ENCODE results near the gene DUSP28.

Gene DUSP28

GRCh38 chr2:240567137-240567871, 7.1 kb downstream of the DUSP28 start:
- no peak for DNase-seq (ENCODE audit: extremely low read depth, low read depth)
- TF ChIP-seq CTCF (IDR thresholded peaks at IDR 0.05; ENCODE audit: low read depth, low read length, missing control alignments), result no peak
- H3K4me3 ChIP-seq (replicated peaks; ENCODE audit: low read depth, low read length), result peak overlapping the region; percentile 58

GRCh38 chr2:240567872-240568677, 7.9 kb downstream of the DUSP28 start, which contains the start of gene RNPEPL1:
Gene RNPEPL1, plus strand, starts transcription at chr2:240568484. Its CDS starts 103 bp downstream, at chr2:240568587.
- no peak for DNase-seq (ENCODE audit: extremely low read depth, low read depth)
- H3K4me3 ChIP-seq (replicated peaks; ENCODE audit: low read depth, low read length), result peak within 1 kb of the TSS; percentile 61
- TF ChIP-seq CTCF (IDR thresholded peaks at IDR 0.05; ENCODE audit: low read depth, low read length, missing control alignments), result no peak

DNA sequence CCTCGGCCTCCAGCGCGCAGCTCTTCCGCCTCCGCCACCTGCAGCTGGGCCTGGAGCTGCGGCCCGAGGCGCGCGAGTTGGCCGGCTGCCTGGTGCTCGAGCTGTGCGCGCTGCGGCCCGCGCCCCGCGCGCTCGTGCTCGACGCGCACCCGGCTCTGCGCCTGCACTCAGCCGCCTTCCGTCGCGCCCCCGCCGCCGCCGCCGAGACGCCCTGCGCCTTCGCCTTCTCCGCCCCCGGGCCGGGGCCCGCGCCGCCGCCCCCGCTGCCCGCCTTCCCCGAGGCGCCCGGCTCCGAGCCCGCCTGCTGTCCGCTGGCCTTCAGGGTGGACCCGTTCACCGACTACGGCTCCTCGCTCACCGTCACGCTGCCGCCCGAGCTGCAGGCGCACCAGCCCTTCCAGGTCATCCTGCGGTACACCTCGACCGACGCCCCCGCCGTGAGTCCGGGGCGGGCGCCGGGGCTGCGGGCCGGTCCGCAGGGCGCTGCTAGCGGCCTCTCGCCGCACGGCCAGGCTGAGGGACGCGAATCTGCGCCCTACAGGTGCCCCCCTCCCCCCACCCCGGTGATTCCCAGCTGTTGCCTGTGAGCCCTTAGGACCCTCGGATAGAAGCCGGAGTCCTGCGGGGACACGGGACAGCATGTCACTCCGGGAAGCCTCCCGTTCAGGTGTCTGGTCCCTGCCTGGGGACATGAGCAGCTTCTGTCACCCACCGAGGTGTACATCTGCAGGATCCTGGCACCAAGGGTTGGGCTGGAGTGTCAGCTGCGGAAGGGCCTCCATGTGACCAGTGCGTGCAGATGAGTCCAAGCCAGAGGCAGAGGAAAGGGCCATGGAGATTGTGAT, 8.7 kb downstream of the DUSP28 start:
- no peak for DNase-seq (ENCODE audit: extremely low read depth, low read depth)
- no peak for TF ChIP-seq CTCF (IDR thresholded peaks at IDR 0.05; ENCODE audit: low read depth, low read length, missing control alignments)
- H3K4me3 ChIP-seq (replicated peaks; ENCODE audit: low read depth, low read length), result peak overlapping the region; percentile 61

DNA sequence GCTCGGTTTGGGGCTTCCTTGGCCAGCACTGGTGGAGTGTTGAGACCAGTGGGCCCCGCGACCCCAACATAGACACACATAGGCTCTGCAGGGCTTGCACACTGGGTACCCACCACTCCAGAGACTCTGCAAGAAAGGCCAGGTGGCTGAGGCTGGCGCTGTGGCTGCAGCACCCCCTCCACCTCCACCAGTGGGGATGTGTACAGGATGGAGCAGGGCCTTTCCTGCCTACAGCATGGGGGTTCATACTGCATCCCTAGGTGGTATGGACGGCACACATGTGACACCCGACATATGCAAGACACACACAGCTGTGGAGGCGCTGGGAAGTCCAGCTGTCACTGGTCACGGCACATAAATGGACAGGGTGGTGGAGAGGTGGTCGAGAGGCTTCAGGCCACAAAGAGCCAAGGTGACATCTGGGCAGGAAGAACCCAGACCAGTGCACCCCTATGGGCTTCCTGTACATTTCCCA, 9.4 kb downstream of the DUSP28 start:
- TF ChIP-seq CTCF (IDR thresholded peaks at IDR 0.05; ENCODE audit: low read depth, low read length, missing control alignments), result no peak
- no peak for DNase-seq (ENCODE audit: extremely low read depth, low read depth)
- peak overlapping the region; percentile 61 for H3K4me3 ChIP-seq (replicated peaks; ENCODE audit: low read depth, low read length)

DNA sequence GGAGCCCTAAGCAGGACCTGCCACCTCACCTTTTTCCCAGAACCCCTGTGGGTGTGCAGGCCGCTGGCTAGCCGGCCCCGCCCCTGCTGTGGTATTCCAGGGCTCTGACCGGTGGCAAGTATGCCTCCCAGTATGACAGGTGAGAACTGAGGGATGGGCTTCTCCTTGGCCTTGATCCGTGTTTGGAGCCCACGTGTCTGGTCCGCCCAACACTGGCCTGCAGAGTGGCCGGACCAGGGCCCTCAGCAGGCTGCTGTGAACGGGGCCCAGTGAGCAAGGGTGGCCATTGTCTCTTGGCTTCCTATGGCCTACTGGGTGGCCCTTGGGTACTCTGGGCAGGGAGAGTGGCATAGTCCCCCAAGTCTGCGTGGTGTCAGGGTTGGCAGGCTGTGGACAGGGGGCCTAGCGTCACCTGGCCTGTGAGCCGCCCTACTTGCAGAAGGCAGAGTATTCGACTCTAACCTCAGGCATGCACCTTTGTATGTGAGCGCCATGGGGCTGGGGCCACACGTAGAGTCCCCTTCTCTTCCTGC, 9.9 kb downstream of the DUSP28 start:
- no peak for DNase-seq (ENCODE audit: extremely low read depth, low read depth)
- no peak overlapping the region; the same call in 1 of the 2 replicates for H3K4me3 ChIP-seq (replicated peaks; ENCODE audit: low read depth, low read length)
- no peak for TF ChIP-seq CTCF (IDR thresholded peaks at IDR 0.05; ENCODE audit: low read depth, low read length, missing control alignments)
